ENCODE results near the gene DCAF8L2.
"Not testable (repeated sequence)": the region's sequence is repeated elsewhere in the genome, so short reads cannot be mapped to it uniquely, and the experiment has no call there.

DCAF8L2 gene

GRCh38 chrX:27680726-27681125 is 90.6 kb downstream of the DCAF8L2 start:
- DNase-seq, result no peak

GRCh38 chrX:27683566-27684208 is 93.5 kb downstream of the DCAF8L2 start:
- DNase-seq, result not testable (repeated sequence)

GRCh38 chrX:27694667-27695066 is 104.5 kb downstream of the DCAF8L2 start:
- DNase-seq, result no peak

- DNase-seq, result no peak
These were observed 116.4 kb downstream of the DCAF8L2 start for GRCh38 chrX:27706526-27706925.

- DNase-seq, result no peak
These were observed 125.5 kb downstream of the DCAF8L2 start for GRCh38 chrX:27715610-27716009.

- DNase-seq, result no peak
These were observed 138.1 kb downstream of the DCAF8L2 start for GRCh38 chrX:27728291-27728690.

GRCh38 chrX:27731962-27732361 is 141.8 kb downstream of the DCAF8L2 start:
- DNase-seq, result no peak

GRCh38 chrX:27735914-27736313 is 145.8 kb downstream of the DCAF8L2 start:
- no peak for DNase-seq

- DNase-seq, result no peak
These were observed 150.8 kb downstream of the DCAF8L2 start for GRCh38 chrX:27740933-27741332.

GRCh38 chrX:27743521-27743920 is 153.4 kb downstream of the DCAF8L2 start:
- DNase-seq, result not testable (repeated sequence)

GRCh38 chrX:27746516-27746915 is 156.4 kb downstream of the DCAF8L2 start:
- no peak for DNase-seq

- not testable (repeated sequence) for DNase-seq
These were observed 160.2 kb downstream of the DCAF8L2 start for GRCh38 chrX:27750298-27750697.

- DNase-seq, result no peak
These were observed 161.8 kb downstream of the DCAF8L2 start for GRCh38 chrX:27751976-27752375.

GRCh38 chrX:27765718-27766117 is 175.6 kb downstream of the DCAF8L2 start:
- no peak for DNase-seq

GRCh38 chrX:27767387-27767786 is 177.2 kb downstream of the DCAF8L2 start:
- DNase-seq, result no peak

GRCh38 chrX:27775984-27776383 is 185.8 kb downstream of the DCAF8L2 start:
- DNase-seq, result no peak

- DNase-seq, result no peak
These were observed 206.6 kb downstream of the DCAF8L2 start for GRCh38 chrX:27796640-27797257.

- DNase-seq, result no peak
These were observed 207.4 kb downstream of the DCAF8L2 start for GRCh38 chrX:27797575-27797974.
